Measurements from ENCODE around the gene PRMT6.
A peak's percentile ranks its signal among the peaks of the same experiment; 100 is the strongest.
"Not testable (repeated sequence)": the region's sequence is repeated elsewhere in the genome, so short reads cannot be mapped to it uniquely, and the experiment has no call there.

PRMT6 gene

GRCh38 chr1:107047602-107048001, 8.9 kb upstream of the PRMT6 start:
- TF ChIP-seq CTCF (conservative IDR thresholded peaks at IDR 0.05; ENCODE audit: low read length) = no peak
- peak; percentile 5 for DNase-seq (ENCODE audit: low read depth)
- no peak overlapping the region for H3K4me3 ChIP-seq (ENCODE audit: low read length)

GRCh38 chr1:107048241-107048640, 8.2 kb upstream of the PRMT6 start:
- DNase-seq (ENCODE audit: low read depth) = no peak
- no peak for TF ChIP-seq CTCF (conservative IDR thresholded peaks at IDR 0.05; ENCODE audit: low read length)
- H3K4me3 ChIP-seq (ENCODE audit: low read length) = no peak overlapping the region

GRCh38 chr1:107051266-107051665, 5.2 kb upstream of the PRMT6 start:
- TF ChIP-seq CTCF (conservative IDR thresholded peaks at IDR 0.05; ENCODE audit: low read length) = no peak
- no peak overlapping the region for H3K4me3 ChIP-seq (ENCODE audit: low read length)
- DNase-seq (ENCODE audit: low read depth) = no peak

- not testable (repeated sequence) for DNase-seq (ENCODE audit: low read depth)
- H3K4me3 ChIP-seq (ENCODE audit: low read length) = peak overlapping the region; percentile 92
Measured at GRCh38 chr1:107055919-107056425, 502 bp upstream of the PRMT6 start.

GRCh38 chr1:107057197-107058133, 991 bp downstream of the PRMT6 start:
- no peak for TF ChIP-seq CTCF (conservative IDR thresholded peaks at IDR 0.05; ENCODE audit: low read length)
- peak; percentile 29 for DNase-seq (ENCODE audit: low read depth)
- peak overlapping the region; percentile 92 for H3K4me3 ChIP-seq (ENCODE audit: low read length)

- H3K4me3 ChIP-seq (ENCODE audit: low read length) = no peak overlapping the region
- no peak for TF ChIP-seq CTCF (conservative IDR thresholded peaks at IDR 0.05; ENCODE audit: low read length)
- DNase-seq (ENCODE audit: low read depth) = peak; percentile 5
Measured at GRCh38 chr1:107058245-107059032, 2.0 kb downstream of the PRMT6 start.

- DNase-seq (ENCODE audit: low read depth) = no peak
- no peak for TF ChIP-seq CTCF (conservative IDR thresholded peaks at IDR 0.05; ENCODE audit: low read length)
- no peak overlapping the region for H3K4me3 ChIP-seq (ENCODE audit: low read length)
Measured at GRCh38 chr1:107061886-107062285, 5.4 kb downstream of the PRMT6 start.

All from AG10803 (cell line).